ENCODE measurements around the gene ABCA2.

ABCA2 gene

DNA sequence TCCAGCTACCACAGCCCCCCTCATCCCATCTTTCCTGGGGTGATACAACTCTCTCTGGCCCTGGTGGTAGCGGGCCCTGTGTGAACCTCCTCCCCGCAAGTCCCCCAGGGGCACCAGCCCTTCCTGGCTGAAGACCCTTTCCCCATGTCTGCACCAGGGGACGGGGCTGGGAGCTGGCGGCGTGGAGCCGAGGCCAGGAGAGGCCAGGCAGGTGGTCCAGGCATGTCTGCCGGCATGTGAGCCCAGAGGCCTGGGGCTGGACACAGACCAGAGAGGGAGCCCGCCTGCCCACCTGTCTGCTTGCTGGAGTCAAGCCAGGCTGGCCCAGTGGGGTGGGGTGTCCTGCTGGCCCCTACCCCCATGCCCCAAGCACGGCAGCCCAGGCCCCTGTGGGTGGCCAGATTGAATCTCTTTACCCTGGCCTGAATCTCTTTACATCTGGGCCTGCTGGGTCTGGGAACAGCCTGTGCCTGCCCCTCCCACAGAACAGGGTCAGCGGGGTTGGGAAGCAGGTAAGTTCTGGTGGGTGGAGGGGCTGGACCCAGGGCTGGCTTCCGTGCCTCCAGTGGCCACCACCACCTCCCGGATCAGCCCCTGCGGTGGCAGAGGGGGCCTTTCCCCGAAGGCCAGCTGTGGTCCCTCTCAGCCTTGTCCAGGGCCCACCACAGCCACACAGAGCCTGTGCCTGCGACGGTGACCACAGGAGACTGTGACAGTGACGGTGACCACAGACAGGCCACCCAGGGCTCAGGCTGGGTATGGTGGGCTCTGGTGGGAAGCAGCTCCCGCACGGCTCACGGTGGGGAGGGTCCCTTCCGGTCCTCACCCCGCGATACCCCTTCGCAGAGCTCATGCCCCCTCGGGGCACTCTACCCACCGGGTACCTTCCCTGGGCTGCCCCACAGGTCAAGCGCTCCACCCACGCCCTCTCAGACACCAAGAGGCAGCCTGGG lies 68.9 kb downstream of the ABCA2 start:
- no peak for DNase-seq (ENCODE audit: low read depth)
- no peak overlapping the region for H3K4me3 ChIP-seq (ENCODE audit: low read depth, low read length)

DNA sequence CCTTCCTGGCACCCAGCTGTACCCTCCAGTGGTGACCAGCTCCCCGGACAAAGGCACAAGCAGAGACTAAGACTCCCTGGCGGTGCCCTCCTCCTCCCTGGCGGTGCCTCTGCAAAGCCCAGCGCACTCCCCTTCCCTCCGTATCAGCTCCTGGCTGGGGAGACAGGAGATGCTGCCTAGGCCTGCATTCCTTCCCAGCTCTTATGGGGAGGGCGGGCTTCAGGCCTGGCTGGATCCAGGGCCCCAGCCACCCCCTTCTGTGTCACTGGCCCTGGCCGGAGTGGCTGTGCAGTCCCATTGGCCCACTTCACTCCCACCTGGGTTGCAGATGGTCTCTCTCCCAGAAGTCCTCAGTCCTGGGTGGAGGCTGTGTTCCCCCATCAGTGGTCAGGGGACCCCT lies 69.6 kb downstream of the ABCA2 start:
- DNase-seq (ENCODE audit: low read depth): no peak

DNA sequence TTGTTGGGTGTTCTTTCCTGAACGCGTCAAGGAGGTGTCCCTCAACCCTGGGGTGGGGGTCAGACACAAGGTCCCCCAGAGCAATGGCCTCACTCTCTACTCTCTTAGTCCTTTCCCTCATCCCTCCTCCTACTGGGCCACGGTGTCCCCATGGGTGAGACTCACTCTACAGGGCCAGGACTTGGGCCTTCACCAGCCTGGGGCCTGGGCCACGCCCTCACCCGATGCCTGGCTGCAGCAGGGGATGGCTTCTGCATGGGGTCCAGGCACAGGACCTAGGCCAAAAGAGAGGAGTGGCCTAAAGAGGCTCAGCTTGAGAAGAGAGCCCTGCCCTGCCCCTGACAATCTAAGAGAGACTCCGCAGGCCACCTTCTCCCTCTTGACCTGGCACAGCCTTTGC lies 70.1 kb downstream of the ABCA2 start:
- no peak overlapping the region for H3K4me3 ChIP-seq (ENCODE audit: low read depth, low read length)
- DNase-seq (ENCODE audit: low read depth): no peak

More for the DNA sequence above, 69.6 kb downstream of the ABCA2 start:
- H3K4me3 ChIP-seq (ENCODE audit: low read depth, low read length): no peak overlapping the region

DNA sequence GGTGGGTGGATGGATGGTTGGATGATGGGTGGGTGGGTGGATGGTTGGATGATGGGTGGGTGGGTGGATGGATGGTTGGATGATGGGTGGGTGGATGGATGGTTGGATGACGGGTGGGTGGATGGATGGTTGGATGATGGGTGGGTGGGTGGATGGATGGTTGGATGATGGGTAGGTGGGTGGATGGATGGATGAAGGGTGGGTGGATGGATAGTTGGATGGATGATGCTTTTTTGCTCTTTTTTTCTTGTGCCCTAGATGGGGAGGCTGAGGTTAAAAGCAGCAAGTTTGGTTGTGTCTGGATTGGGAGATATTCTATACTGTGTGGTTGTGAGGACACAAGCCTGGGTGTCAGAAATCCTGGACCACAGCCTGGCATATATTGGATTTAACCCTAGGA lies 70.6 kb downstream of the ABCA2 start:
- no peak for DNase-seq (ENCODE audit: low read depth)
- H3K4me3 ChIP-seq (ENCODE audit: low read depth, low read length): no peak overlapping the region

Data from skeletal muscle cell (primary cell).